Measurements from ENCODE around the gene OR52A1. TPM values are rescaled to one million over a fixed set of nuclear protein-coding genes. Genes with fewer than 3 reads are reported as not detected.

OR52A1 gene
- total and polyA plus RNA-seq, 9 of the 15 experiments (the other 6 are each of a cell fraction or from before 2014, with no cell fraction given), result under 0.01 to 0.33 (median 0.13) TPM; not detected in 3

- TF ChIP-seq NCOA6 (IDR thresholded peaks at IDR 0.05), result no peak
- no peak for TF ChIP-seq XRCC4 (IDR thresholded peaks at IDR 0.05; ENCODE audit: extremely low read depth, insufficient read depth, insufficient read length)
- no peak for TF ChIP-seq HINFP (tag; conservative IDR thresholded peaks at IDR 0.05; ENCODE audit: low read depth)
- TF ChIP-seq NFE2 (IDR thresholded peaks at IDR 0.05; ENCODE audit: low read depth), result no peak
- TF ChIP-seq, protein P1, sequence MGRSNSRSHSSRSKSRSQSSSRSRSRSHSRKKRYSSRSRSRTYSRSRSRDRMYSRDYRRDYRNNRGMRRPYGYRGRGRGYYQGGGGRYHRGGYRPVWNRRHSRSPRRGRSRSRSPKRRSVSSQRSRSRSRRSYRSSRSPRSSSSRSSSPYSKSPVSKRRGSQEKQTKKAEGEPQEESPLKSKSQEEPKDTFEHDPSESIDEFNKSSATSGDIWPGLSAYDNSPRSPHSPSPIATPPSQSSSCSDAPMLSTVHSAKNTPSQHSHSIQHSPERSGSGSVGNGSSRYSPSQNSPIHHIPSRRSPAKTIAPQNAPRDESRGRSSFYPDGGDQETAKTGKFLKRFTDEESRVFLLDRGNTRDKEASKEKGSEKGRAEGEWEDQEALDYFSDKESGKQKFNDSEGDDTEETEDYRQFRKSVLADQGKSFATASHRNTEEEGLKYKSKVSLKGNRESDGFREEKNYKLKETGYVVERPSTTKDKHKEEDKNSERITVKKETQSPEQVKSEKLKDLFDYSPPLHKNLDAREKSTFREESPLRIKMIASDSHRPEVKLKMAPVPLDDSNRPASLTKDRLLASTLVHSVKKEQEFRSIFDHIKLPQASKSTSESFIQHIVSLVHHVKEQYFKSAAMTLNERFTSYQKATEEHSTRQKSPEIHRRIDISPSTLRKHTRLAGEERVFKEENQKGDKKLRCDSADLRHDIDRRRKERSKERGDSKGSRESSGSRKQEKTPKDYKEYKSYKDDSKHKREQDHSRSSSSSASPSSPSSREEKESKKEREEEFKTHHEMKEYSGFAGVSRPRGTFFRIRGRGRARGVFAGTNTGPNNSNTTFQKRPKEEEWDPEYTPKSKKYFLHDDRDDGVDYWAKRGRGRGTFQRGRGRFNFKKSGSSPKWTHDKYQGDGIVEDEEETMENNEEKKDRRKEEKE (IDR thresholded peaks at IDR 0.05; ENCODE audit: borderline replicate concordance in 1 of 2, control insufficient read depth in 1 of 2, low read depth in 2 of 2, low read length in 1 of 2), result no peak
- no peak for TF ChIP-seq RNF219 (CRISPR knock-in tag; IDR thresholded peaks at IDR 0.05)
- no peak for TF ChIP-seq CREB5 (CRISPR knock-in tag; IDR thresholded peaks at IDR 0.05)
- TF ChIP-seq PHB (CRISPR knock-in tag; IDR thresholded peaks at IDR 0.05), result no peak
- TF ChIP-seq OTX1 (CRISPR knock-in tag; IDR thresholded peaks at IDR 0.05), result no peak
- no peak for TF ChIP-seq KAT8 (IDR thresholded peaks at IDR 0.05; ENCODE audit: low read depth)
- no peak for TF ChIP-seq ZMIZ1 (IDR thresholded peaks at IDR 0.05; ENCODE audit: low read depth in 2 of 2, low read length in 2 of 2)
Observed at GRCh38 chr11:5123802-5124521, 30.6 kb downstream of the OR52A1 start (continued).
